Stimulated activated naive CD8-positive, alpha-beta T cell treated with anti-CD3 and anti-CD28 coated beads, Interleukin-15, Interleukin-2, amounts not matched to agents 100 ng/mL and 50 ng/mL, for 24 hours (primary cell): ENCODE data around the gene ST3GAL2.
"Not testable (repeated sequence)": the region's sequence is repeated elsewhere in the genome, so short reads cannot be mapped to it uniquely, and the experiment has no call there.

Experiments
- H3K27ac Mint-ChIP-seq: one replicate; pipeline ENCODE4 v1.8.0; 2021; ENCODE audit warnings: mild to moderate bottlenecking, mixed read lengths
- H3K27me3 Mint-ChIP-seq: one replicate; pipeline ENCODE4 v1.8.0; 2021; ENCODE audit warnings: mixed read lengths
- H3K36me3 Mint-ChIP-seq: one replicate; pipeline ENCODE4 v1.8.0; 2021; ENCODE audit warnings: low read depth, mixed read lengths
- H3K4me1 Mint-ChIP-seq: one replicate; pipeline ENCODE4 v1.8.0; 2021; ENCODE audit warnings: low read depth, mixed read lengths
- H3K4me3 Mint-ChIP-seq: one replicate; pipeline ENCODE4 v1.8.0; 2021; ENCODE audit warnings: mild to moderate bottlenecking, mixed read lengths
- H3K9me3 Mint-ChIP-seq: one replicate; pipeline ENCODE4 v1.8.0; 2021; ENCODE audit warnings: mixed read lengths

ST3GAL2 gene

GRCh38 chr16:70395345-70395901 lies 43.5 kb downstream of the ST3GAL2 start:
- H3K4me1 Mint-ChIP-seq: peaks cover 3% of the 10 kb centered on the region
- no peaks in the 10 kb centered on the region for H3K27me3 Mint-ChIP-seq
- H3K9me3 Mint-ChIP-seq: no peaks in the 10 kb centered on the region
- H3K27ac Mint-ChIP-seq: no peak overlapping the region
- no peaks in the 10 kb centered on the region for H3K36me3 Mint-ChIP-seq
- no peak overlapping the region for H3K4me3 Mint-ChIP-seq

GRCh38 chr16:70394853-70395252 lies 44.0 kb downstream of the ST3GAL2 start:
- Mint-ChIP-seq H3K27me3 (no peaks in the 10 kb centered on the region), H3K27ac (no peak overlapping the region), H3K4me1 (peaks cover 3% of the 10 kb centered on the region), H3K4me3 (no peak overlapping the region), H3K9me3 (no peaks in the 10 kb centered on the region), H3K36me3 (no peaks in the 10 kb centered on the region)

GRCh38 chr16:70393662-70394061 lies 45.2 kb downstream of the ST3GAL2 start:
- Mint-ChIP-seq H3K4me3 (no peak overlapping the region), H3K27me3 (no peaks in the 10 kb centered on the region), H3K36me3 (no peaks in the 10 kb centered on the region), H3K9me3 (no peaks in the 10 kb centered on the region), H3K27ac (no peak overlapping the region), H3K4me1 (peaks cover 3% of the 10 kb centered on the region)

DNA sequence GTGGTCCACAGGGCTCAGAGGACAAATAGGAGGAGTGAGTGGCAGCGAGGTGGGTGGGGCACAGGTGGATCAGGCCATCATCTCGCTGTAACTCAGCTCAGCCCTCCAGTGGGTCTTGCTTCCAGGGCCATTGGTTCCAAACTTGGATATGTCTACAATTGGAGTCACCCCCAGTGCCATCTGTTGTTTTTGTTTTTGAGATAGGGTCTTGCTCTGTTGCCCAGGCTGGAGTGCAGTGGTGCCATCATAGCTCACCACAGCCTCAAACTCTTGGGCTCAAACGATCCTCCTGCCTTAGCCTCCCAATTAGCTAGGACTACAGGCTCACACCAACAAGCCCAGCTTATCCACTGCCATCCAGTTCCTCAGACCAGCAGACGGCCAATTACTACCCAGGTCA lies 46.3 kb downstream of the ST3GAL2 start:
- Mint-ChIP-seq H3K27me3 (no peaks in the 10 kb centered on the region), H3K36me3 (peaks cover 8% of the 10 kb centered on the region), H3K27ac (no peak overlapping the region), H3K4me3 (no peak overlapping the region), H3K9me3 (no peaks in the 10 kb centered on the region), H3K4me1 (peaks cover 3% of the 10 kb centered on the region)

DNA sequence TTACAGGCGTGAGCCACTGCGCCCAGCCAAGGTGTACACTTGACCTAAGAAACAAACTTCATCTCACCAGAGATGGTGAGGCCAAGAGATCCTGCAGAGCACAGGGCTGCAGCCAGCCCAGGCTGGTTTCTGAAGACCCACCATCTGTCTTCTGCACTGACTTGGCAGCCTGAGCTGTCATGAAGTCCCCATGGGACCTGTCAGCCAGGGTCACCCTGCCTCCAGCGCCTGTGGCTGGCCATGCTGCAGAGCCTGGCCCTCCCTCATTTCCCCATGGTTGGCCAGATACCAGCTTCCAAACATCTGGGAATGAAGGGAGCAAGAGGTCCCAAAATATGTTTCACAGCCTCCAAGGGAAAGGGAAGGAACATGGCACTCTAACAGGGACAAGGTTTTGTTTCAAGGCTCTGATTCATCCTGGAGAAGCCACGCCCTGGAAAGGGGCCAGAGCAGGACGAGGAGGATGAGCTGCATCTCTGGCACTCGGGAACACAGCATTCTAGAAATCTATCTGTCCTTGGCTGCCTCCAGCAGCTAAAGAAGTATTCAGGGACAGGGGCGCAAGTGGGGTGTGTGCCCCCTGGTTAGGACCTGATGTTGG lies 46.9 kb downstream of the ST3GAL2 start:
- no peak overlapping the region for H3K27ac Mint-ChIP-seq
- no peak overlapping the region for H3K4me3 Mint-ChIP-seq
- peaks cover 3% of the 10 kb centered on the region for H3K4me1 Mint-ChIP-seq
- no peaks in the 10 kb centered on the region for H3K27me3 Mint-ChIP-seq
- no peaks in the 10 kb centered on the region for H3K9me3 Mint-ChIP-seq
- H3K36me3 Mint-ChIP-seq: peaks cover 8% of the 10 kb centered on the region

DNA sequence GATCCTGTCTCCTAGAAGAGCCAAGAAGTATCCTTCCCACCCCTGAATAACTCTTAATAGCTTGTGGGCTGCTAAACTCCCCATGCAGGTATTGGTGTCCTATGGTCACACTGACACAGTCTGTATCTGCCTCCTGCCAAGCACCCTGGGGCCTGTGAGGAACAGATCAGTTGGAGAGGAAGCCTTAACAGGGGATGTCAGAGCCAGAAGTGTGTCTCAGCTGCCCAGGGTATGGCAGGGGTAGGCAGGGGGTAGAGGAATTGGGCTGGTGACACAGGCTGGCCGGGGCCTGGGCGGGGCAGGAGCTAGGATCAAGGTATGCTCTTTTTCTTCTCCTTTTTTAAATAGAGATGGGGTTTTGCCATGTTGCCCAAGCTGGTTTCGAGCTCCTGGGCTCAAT lies 47.5 kb downstream of the ST3GAL2 start:
- Mint-ChIP-seq H3K9me3 (no peaks in the 10 kb centered on the region), H3K36me3 (peaks cover 8% of the 10 kb centered on the region), H3K4me1 (peaks cover 3% of the 10 kb centered on the region), H3K27me3 (no peaks in the 10 kb centered on the region), H3K4me3 (no peak overlapping the region), H3K27ac (no peak overlapping the region)

DNA sequence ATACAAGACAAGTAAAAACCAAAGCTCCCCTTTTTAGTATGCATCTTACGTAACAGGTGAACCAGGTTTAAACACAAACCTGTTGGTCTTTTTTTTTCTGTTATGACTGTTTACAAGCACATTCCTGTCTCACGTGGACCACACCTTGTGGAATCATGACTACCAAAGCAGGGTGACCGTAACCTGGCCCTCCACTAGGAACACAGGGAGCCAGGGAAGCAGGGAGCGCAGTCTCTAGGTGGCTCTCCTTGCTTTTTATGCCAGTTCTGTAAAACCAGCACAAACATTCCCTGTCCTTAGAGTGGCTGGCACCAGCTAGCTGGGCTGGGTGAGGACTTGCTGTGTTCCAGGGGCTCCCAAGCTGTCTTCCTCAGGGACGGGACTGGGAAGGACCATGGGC lies 48.1 kb downstream of the ST3GAL2 start:
- H3K27ac Mint-ChIP-seq: no peak overlapping the region
- no peaks in the 10 kb centered on the region for H3K9me3 Mint-ChIP-seq
- peaks cover 8% of the 10 kb centered on the region for H3K36me3 Mint-ChIP-seq
- no peak overlapping the region for H3K4me3 Mint-ChIP-seq
- H3K27me3 Mint-ChIP-seq: no peaks in the 10 kb centered on the region
- peaks cover 3% of the 10 kb centered on the region for H3K4me1 Mint-ChIP-seq

GRCh38 chr16:70388006-70388680 lies 50.8 kb downstream of the ST3GAL2 start:
- Mint-ChIP-seq H3K4me3 (no peak overlapping the region), H3K4me1 (no peaks in the 10 kb centered on the region), H3K36me3 (peaks cover 16% of the 10 kb centered on the region), H3K9me3 (no peaks in the 10 kb centered on the region), H3K27me3 (no peaks in the 10 kb centered on the region), H3K27ac (no peak overlapping the region)

DNA sequence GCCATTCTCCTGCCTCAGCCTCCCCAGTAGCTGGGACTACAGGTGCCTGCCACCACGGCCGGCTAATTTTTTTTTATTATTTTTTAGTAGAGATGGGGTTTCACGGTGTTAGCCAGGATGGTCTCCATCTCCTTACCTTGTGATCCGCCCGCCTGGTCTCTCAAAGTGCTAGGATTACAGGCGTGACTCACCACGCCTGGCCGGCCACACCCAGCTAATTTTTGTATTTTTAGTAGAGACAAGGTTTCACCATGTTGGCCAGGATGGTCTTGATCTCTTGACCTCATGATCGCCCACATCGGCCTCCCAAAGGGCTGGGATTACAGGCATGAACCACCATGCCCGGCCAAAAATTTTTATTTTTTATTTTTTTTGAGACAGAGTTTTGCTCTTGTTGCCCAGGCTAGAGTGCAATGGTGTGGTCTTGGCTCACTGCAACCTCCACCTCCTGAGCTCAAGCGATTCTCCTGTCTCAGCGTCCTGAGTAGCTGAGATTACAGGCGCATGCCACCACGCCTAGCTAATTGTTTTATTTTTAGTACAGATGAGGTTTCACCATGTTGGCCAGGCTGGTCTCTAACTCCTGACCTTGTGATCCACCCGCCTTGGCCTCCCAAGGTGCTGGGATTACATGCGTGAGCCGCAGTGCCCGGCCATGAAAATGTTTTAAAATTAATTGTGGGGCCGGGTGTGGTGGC lies 52.5 kb downstream of the ST3GAL2 start:
- not testable (repeated sequence) for H3K27ac Mint-ChIP-seq, H3K9me3 Mint-ChIP-seq, H3K27me3 Mint-ChIP-seq, H3K4me1 Mint-ChIP-seq, H3K4me3 Mint-ChIP-seq
- peaks cover 21% of the 10 kb centered on the region for H3K36me3 Mint-ChIP-seq

DNA sequence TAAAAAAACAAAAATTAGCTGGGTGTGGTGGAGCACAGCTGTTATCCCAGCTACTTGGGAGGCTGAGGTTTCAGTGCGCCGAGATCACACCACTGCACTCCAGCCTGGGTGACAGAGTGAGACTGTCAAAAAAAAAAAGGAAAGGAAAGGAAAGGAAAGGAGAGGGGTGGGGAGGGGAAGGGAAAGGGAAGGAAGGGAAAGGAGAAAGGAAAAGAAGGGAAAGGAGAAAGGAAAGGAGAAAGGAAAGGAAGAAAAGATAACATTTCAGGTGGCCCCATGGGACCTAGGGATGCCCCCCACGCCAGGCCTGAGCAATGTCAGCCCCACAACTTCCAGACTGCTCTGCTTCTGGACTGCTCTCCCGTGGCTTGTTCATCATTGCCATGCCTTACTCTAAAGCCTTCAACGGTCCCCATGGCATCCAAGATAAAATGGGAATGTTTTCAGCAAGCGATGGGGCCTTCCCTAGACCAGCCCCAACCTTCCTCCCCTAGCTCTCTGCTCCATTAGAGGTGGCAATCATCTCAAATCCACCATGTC lies 55.4 kb downstream of the ST3GAL2 start:
- no peak overlapping the region for H3K4me3 Mint-ChIP-seq
- no peaks in the 10 kb centered on the region for H3K27me3 Mint-ChIP-seq
- H3K36me3 Mint-ChIP-seq: peaks cover 20% of the 10 kb centered on the region
- H3K27ac Mint-ChIP-seq: no peak overlapping the region
- peaks cover 16% of the 10 kb centered on the region for H3K4me1 Mint-ChIP-seq
- no peaks in the 10 kb centered on the region for H3K9me3 Mint-ChIP-seq

GRCh38 chr16:70381604-70382342 lies 57.1 kb downstream of the ST3GAL2 start:
- Mint-ChIP-seq H3K36me3 (peaks cover 20% of the 10 kb centered on the region), H3K27me3 (no peaks in the 10 kb centered on the region), H3K4me1 (peaks cover 21% of the 10 kb centered on the region), H3K27ac (peak overlapping the region; percentile 40), H3K4me3 (peak overlapping the region; percentile 91), H3K9me3 (no peaks in the 10 kb centered on the region)

GRCh38 chr16:70380919-70381603 lies 57.8 kb downstream of the ST3GAL2 start:
- Mint-ChIP-seq H3K27me3 (no peaks in the 10 kb centered on the region), H3K4me3 (peak overlapping the region; percentile 91), H3K27ac (peak overlapping the region; percentile 95), H3K4me1 (peaks cover 21% of the 10 kb centered on the region), H3K36me3 (peaks cover 23% of the 10 kb centered on the region), H3K9me3 (no peaks in the 10 kb centered on the region)

- peak overlapping the region; percentile 81 for H3K27ac Mint-ChIP-seq
- H3K27me3 Mint-ChIP-seq: no peaks in the 10 kb centered on the region
- no peaks in the 10 kb centered on the region for H3K9me3 Mint-ChIP-seq
- peaks cover 25% of the 10 kb centered on the region for H3K36me3 Mint-ChIP-seq
- peaks cover 21% of the 10 kb centered on the region for H3K4me1 Mint-ChIP-seq
- peak overlapping the region; percentile 91 for H3K4me3 Mint-ChIP-seq
These were observed 58.5 kb downstream of the ST3GAL2 start for GRCh38 chr16:70380248-70380918.
